GM12865 (cell line): ENCODE measurements around the gene PLEKHA7.

Experiments used
- DNase-seq: peaks from one replicate; pipeline ENCODE4 v3.0.0; 2010; ENCODE audit warnings: low read depth
- H3K4me3 ChIP-seq: 2 replicates; pipeline ENCODE4 v1.5.1; 2011; ENCODE audit warnings: mild to moderate bottlenecking, low read depth, low read length, control low read depth
- CTCF ChIP-seq: IDR thresholded peaks from 2 replicates; pipeline ENCODE4 v1.5.1; 2011; ENCODE audit warnings: low read length, control low read depth, low read depth, inconsistent platforms; ENCODE audit not compliant: insufficient read depth; ENCODE audit errors: missing control alignments

PLEKHA7 gene

GRCh38 chr11:17024924-17025323, 10.7 kb upstream of the PLEKHA7 start:
- H3K4me3 ChIP-seq, result no peak overlapping the region
- TF ChIP-seq CTCF, result no peak
- no peak for DNase-seq

- no peak for TF ChIP-seq CTCF
- no peak overlapping the region for H3K4me3 ChIP-seq
- DNase-seq, result no peak
Measured at GRCh38 chr11:17021511-17021910, 7.3 kb upstream of the PLEKHA7 start.

- no peak for TF ChIP-seq CTCF
- H3K4me3 ChIP-seq, result no peak overlapping the region
- DNase-seq, result no peak
Measured at GRCh38 chr11:17020831-17021230, 6.6 kb upstream of the PLEKHA7 start.

- no peak for DNase-seq
- TF ChIP-seq CTCF, result no peak
Measured at GRCh38 chr11:17019232-17019631, 5.0 kb upstream of the PLEKHA7 start.

GRCh38 chr11:17015627-17016126, 1.5 kb upstream of the PLEKHA7 start:
- no peak overlapping the region for H3K4me3 ChIP-seq
- peak; percentile 53 for DNase-seq
- TF ChIP-seq CTCF, result no peak

More at GRCh38 chr11:17019232-17019631, 5.0 kb upstream of the PLEKHA7 start:
- H3K4me3 ChIP-seq, result no peak overlapping the region

- DNase-seq, result peak; percentile 36
- TF ChIP-seq CTCF, result peak; percentile 48
- peak overlapping the region; percentile 51 for H3K4me3 ChIP-seq
Measured at GRCh38 chr11:17014833-17015626, 816 bp upstream of the PLEKHA7 start.
